ENCODE measurements around the gene SFT2D3.

The SFT2D3 gene

GRCh38 chr2:127664065-127664894, 37.0 kb upstream of the SFT2D3 start:
- DNase-seq (ENCODE audit: low spot score): no peak

- DNase-seq (ENCODE audit: low spot score): no peak
These were observed 36.4 kb upstream of the SFT2D3 start for GRCh38 chr2:127664895-127665225.

GRCh38 chr2:127665267-127665893, 35.9 kb upstream of the SFT2D3 start:
- DNase-seq (ENCODE audit: low spot score): no peak

- DNase-seq (ENCODE audit: low spot score): no peak
These were observed 32.2 kb upstream of the SFT2D3 start for GRCh38 chr2:127669056-127669455.

- no peak for DNase-seq (ENCODE audit: low spot score)
These were observed 31.0 kb upstream of the SFT2D3 start for GRCh38 chr2:127670055-127670956.

GRCh38 chr2:127670957-127671290, 30.4 kb upstream of the SFT2D3 start:
- DNase-seq (ENCODE audit: low spot score): no peak

- DNase-seq (ENCODE audit: low spot score): no peak
These were observed 29.6 kb upstream of the SFT2D3 start for GRCh38 chr2:127671557-127672302.

- no peak for DNase-seq (ENCODE audit: low spot score)
These were observed 28.7 kb upstream of the SFT2D3 start for GRCh38 chr2:127672341-127673224.

GRCh38 chr2:127673291-127674069, 27.8 kb upstream of the SFT2D3 start:
- DNase-seq (ENCODE audit: low spot score): no peak

- DNase-seq (ENCODE audit: low spot score): no peak
These were observed 26.8 kb upstream of the SFT2D3 start for GRCh38 chr2:127674241-127675209.

- no peak for DNase-seq (ENCODE audit: low spot score)
These were observed 25.7 kb upstream of the SFT2D3 start, which contains the start of gene LIMS2 for GRCh38 chr2:127675331-127676261. LIMS2 (minus strand) TSS chr2:127675530; CDS start chr2:127675024, 506 bp downstream.

- DNase-seq (ENCODE audit: low spot score): no peak
These were observed 24.4 kb upstream of the SFT2D3 start for GRCh38 chr2:127676906-127677305.

GRCh38 chr2:127678531-127678930, 22.8 kb upstream of the SFT2D3 start:
- DNase-seq (ENCODE audit: low spot score): no peak

- DNase-seq (ENCODE audit: low spot score): no peak
These were observed 22.3 kb upstream of the SFT2D3 start for GRCh38 chr2:127678991-127679390.

- DNase-seq (ENCODE audit: low spot score): no peak
These were observed 21.5 kb upstream of the SFT2D3 start for GRCh38 chr2:127679680-127680361.

GRCh38 chr2:127680706-127681287, 20.5 kb upstream of the SFT2D3 start:
- no peak for DNase-seq (ENCODE audit: low spot score)
